K562 (cell line): ENCODE data around the gene PRRG1.

ENCODE experiments used
- FUS ChIP-seq: fragments of 200-400 bp; formaldehyde crosslinking; optimal IDR thresholded peaks from 2 replicates; pipeline ENCODE3; 2017; ENCODE audit warnings: low read depth, low read length
- KAT7 ChIP-seq: sonication (generic); formaldehyde crosslinking; IDR thresholded peaks from 2 replicates; pipeline ENCODE4 v1.8.0; 2022; ENCODE audit warnings: missing genetic modification reagents, mild to moderate bottlenecking, borderline replicate concordance
- LCOR ChIP-seq: sonication (generic); formaldehyde crosslinking; IDR thresholded peaks from 2 replicates; pipeline ENCODE4 v1.8.0; 2022; ENCODE audit warnings: mild to moderate bottlenecking, missing genetic modification reagents
- MEF2D ChIP-seq: conservative IDR thresholded peaks from 2 replicates; pipeline ENCODE4 v1.6.1; 2016; ENCODE audit warnings: low read depth, missing genetic modification characterization, missing compliant biosample characterization
- NBN ChIP-seq: fragments of 450-650 bp; IDR thresholded peaks from 2 replicates; pipeline ENCODE4 v1.6.1; 2016; ENCODE audit warnings: low read depth, mild to moderate bottlenecking
- RBBP5 ChIP-seq: fragments of 200-600 bp; sonication (generic); IDR thresholded peaks from 2 replicates; pipeline ENCODE4 v1.6.1; 2012; ENCODE audit warnings: borderline replicate concordance, mild to moderate bottlenecking, low read length, control low read depth, inconsistent platforms; ENCODE audit not compliant: insufficient read depth, poor library complexity, severe bottlenecking
- TCF7L2 ChIP-seq: fragments of 150-350 bp; IDR thresholded peaks from 2 replicates; pipeline ENCODE4 v1.6.1; 2016; ENCODE audit warnings: low read depth, mild to moderate bottlenecking, low read length, moderate library complexity
- XRCC5 ChIP-seq: fragments of 200-400 bp; formaldehyde crosslinking; IDR thresholded peaks from 2 replicates; pipeline ENCODE4 v1.6.1; 2017; ENCODE audit warnings: low read depth, mild to moderate bottlenecking, low read length
- ZFP30 ChIP-seq: fragments of 250-450 bp; sonication (Bioruptor Pico); IDR thresholded peaks from 2 replicates; pipeline ENCODE4 v1.8.0; 2022; ENCODE audit warnings: moderate library complexity, mild to moderate bottlenecking, inconsistent platforms, borderline replicate concordance
- ZFP36 ChIP-seq: fragments of 150-350 bp; IDR thresholded peaks from 2 replicates; pipeline ENCODE4 v1.6.1; 2018; ENCODE audit warnings: low read length, low read depth; ENCODE audit not compliant: partially characterized antibody
- ZNF143 ChIP-seq: sonication (generic); formaldehyde crosslinking; IDR thresholded peaks from 2 replicates; pipeline ENCODE4 v1.9.0; 2022; ENCODE audit warnings: mild to moderate bottlenecking, missing genetic modification reagents
- TF ChIP-seq, protein P1 (sequence below): fragments of 450-650 bp; formaldehyde crosslinking; IDR thresholded peaks from 2 replicates; pipeline ENCODE4 v1.4.0; 2020; ENCODE audit warnings: mild to moderate bottlenecking, moderate library complexity
- TF ChIP-seq, protein P2 (sequence below), 2 experiments: fragments of 450-650 bp in 1 of 2; sonication (generic) in 1 of 2; formaldehyde crosslinking in 1 of 2; IDR thresholded peaks; 2 replicates each; pipeline versions ENCODE4 v1.7.1 to v1.9.0; 2016 to 2022; ENCODE audit warnings: inconsistent platforms in 1 of 2, mild to moderate bottlenecking in 1 of 2, missing genetic modification reagents in 1 of 2
- TF ChIP-seq, protein P3 (sequence below): sonication (generic); formaldehyde crosslinking; IDR thresholded peaks from 2 replicates; pipeline ENCODE4 v1.8.1; 2022; ENCODE audit warnings: missing genetic modification reagents

DNA sequence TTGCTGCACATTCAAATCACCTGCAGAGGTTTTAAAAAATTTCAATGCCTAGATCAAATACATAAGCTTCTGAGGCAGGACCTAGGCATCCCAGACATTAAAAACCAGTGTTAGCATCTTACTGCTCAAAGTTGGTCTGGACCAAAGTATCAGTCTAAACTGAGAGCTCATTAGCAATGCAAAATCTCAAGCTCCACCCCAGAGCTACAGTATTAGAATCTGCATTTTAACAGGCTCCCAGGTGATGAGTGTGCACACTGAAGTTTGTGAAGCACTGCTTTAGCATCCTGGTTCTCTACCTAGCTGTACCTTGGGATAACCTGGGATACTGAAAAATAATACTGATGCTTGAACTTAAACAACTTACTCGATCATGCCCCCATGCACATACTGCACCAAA, 96.0 kb downstream of the PRRG1 start:
- no peak for TF ChIP-seq ZFP30 (CRISPR knock-in tag)
- TF ChIP-seq MEF2D (tag): no peak
- TF ChIP-seq ZFP36: no peak
- TF ChIP-seq, protein P1, sequence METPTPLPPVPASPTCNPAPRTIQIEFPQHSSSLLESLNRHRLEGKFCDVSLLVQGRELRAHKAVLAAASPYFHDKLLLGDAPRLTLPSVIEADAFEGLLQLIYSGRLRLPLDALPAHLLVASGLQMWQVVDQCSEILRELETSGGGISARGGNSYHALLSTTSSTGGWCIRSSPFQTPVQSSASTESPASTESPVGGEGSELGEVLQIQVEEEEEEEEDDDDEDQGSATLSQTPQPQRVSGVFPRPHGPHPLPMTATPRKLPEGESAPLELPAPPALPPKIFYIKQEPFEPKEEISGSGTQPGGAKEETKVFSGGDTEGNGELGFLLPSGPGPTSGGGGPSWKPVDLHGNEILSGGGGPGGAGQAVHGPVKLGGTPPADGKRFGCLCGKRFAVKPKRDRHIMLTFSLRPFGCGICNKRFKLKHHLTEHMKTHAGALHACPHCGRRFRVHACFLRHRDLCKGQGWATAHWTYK (CRISPR knock-in tag): no peak
- no peak for TF ChIP-seq XRCC5
- no peak for TF ChIP-seq RBBP5
- TF ChIP-seq, protein P2, sequence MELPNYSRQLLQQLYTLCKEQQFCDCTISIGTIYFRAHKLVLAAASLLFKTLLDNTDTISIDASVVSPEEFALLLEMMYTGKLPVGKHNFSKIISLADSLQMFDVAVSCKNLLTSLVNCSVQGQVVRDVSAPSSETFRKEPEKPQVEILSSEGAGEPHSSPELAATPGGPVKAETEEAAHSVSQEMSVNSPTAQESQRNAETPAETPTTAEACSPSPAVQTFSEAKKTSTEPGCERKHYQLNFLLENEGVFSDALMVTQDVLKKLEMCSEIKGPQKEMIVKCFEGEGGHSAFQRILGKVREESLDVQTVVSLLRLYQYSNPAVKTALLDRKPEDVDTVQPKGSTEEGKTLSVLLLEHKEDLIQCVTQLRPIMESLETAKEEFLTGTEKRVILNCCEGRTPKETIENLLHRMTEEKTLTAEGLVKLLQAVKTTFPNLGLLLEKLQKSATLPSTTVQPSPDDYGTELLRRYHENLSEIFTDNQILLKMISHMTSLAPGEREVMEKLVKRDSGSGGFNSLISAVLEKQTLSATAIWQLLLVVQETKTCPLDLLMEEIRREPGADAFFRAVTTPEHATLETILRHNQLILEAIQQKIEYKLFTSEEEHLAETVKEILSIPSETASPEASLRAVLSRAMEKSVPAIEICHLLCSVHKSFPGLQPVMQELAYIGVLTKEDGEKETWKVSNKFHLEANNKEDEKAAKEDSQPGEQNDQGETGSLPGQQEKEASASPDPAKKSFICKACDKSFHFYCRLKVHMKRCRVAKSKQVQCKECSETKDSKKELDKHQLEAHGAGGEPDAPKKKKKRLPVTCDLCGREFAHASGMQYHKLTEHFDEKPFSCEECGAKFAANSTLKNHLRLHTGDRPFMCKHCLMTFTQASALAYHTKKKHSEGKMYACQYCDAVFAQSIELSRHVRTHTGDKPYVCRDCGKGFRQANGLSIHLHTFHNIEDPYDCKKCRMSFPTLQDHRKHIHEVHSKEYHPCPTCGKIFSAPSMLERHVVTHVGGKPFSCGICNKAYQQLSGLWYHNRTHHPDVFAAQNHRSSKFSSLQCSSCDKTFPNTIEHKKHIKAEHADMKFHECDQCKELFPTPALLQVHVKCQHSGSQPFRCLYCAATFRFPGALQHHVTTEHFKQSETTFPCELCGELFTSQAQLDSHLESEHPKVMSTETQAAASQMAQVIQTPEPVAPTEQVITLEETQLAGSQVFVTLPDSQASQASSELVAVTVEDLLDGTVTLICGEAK (IDR thresholded peaks at IDR 0.05): no peak
- TF ChIP-seq, protein P2 (CRISPR knock-in tag; IDR thresholded peaks at IDR 0.05): no peak
- TF ChIP-seq KAT7 (CRISPR knock-in tag): no peak
- TF ChIP-seq NBN: no peak
- TF ChIP-seq, protein P3, sequence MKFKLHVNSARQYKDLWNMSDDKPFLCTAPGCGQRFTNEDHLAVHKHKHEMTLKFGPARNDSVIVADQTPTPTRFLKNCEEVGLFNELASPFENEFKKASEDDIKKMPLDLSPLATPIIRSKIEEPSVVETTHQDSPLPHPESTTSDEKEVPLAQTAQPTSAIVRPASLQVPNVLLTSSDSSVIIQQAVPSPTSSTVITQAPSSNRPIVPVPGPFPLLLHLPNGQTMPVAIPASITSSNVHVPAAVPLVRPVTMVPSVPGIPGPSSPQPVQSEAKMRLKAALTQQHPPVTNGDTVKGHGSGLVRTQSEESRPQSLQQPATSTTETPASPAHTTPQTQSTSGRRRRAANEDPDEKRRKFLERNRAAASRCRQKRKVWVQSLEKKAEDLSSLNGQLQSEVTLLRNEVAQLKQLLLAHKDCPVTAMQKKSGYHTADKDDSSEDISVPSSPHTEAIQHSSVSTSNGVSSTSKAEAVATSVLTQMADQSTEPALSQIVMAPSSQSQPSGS: no peak
- TF ChIP-seq LCOR: no peak
- no peak for TF ChIP-seq ZNF143 (CRISPR knock-in tag)
- TF ChIP-seq TCF7L2: no peak
- TF ChIP-seq FUS: no peak
